Umbilical cord (tissue), 2 donors: ENCODE measurements around the gene POU2F3. TPM values are rescaled to one million over a fixed set of nuclear protein-coding genes. Genes with fewer than 3 reads are reported as not detected.

Source experiments
- DNase-seq: peaks from one replicate; pipeline ENCODE4 v3.0.0-alpha.2; 2015; ENCODE audit warnings: low spot score
- total RNA-seq: library from RNA; depleted of rRNA; stranded (reverse); fragments of >200 nt; gene quantifications from one replicate; pipeline ENCODE4 v1.2.3, GENCODE V29; 2014; ENCODE audit warnings: low replicate concordance; ENCODE audit not compliant: insufficient read depth

Gene POU2F3
- total RNA-seq, 1 donor from 2014 or later, result 3.1 TPM

- peak; percentile 90 for DNase-seq
Observed at GRCh38 chr11:120316880-120317688, 77.1 kb downstream of the POU2F3 start.

DNA sequence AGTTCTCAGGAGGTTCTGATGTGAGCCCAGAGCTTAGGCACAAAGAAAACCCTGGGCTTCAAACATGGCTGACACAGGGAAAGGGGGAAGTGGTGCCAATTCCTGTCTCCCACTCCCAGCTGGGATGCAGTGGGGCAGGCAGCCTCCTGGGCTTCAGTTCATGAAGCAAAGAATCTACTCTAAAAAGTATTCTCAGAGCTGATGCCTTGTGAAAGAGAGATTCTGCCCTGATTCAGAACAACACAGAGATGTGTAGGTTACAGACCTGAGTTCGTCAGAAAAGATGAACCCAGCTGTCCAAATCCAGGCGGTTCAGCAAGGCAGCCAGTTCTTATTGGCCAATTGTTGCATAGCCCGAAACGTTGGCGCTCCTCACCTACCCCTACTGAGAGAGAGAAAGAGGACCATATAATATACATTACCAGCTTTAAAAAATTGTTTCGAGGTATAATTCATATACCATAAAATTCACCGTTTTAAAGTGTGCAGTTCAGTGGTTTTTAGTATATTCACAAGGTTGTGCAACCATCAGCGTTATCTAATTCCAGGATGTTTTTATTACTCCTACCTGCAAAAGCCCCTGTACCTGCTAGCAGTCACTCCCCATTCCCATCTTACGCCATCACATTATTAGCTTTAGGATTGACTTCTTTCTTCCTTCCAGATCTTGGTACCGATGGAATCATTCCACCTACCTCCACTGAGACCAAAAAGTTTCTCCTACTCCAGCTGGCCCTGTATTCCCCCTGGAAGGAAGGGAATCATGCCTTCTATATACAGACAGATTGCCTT lies 77.9 kb downstream of the POU2F3 start:
- DNase-seq, result no peak

DNA sequence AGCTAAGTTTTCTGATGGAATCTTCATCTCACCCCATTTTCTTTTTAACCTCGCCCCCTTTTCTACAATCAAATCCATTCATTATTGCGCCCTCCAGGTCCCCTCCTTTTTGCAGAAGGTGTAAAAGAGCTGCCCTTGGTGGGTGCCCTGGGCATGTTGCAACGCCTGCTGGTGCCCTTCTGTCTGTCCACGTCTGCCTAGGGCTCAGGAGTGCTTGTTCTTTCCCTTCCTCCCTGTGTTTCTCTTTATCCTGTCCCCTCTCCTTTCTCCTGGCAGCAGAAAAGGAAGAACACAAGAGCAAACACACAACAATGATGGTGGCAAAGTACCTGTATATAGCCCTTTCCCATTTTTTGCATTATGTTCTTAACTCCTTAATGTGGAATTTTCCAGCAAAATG lies 79.0 kb downstream of the POU2F3 start:
- DNase-seq, result no peak

GRCh38 chr11:120324932-120325810 lies 85.2 kb downstream of the POU2F3 start, which contains the start of gene TLCD5:
Gene TLCD5, plus strand, starts transcription at chr11:120325299. Its CDS starts 2,143 bp downstream, at chr11:120327442.
- peak; percentile 83 for DNase-seq

DNA sequence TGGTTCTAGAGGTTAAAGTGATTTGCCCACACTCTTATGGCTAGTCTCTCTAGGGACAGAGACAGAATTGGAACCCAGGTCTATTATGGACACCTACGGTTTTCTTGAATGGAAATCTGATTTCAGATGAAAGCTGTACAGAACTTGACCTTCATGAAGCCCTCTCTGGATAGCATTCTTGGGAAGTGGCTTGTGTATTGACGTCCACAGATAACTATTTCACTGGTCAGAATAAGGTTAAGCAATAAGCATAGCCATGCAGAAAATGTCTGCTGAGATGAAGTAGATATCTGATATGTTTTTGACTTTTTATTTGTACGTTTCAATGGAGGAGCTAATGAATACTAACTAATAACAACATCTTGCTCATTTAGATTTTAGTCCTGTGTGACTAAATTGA lies 86.3 kb downstream of the POU2F3 start:
- DNase-seq, result no peak

- DNase-seq, result peak; percentile 55
Observed at GRCh38 chr11:120326845-120327281, 86.9 kb downstream of the POU2F3 start.

DNA sequence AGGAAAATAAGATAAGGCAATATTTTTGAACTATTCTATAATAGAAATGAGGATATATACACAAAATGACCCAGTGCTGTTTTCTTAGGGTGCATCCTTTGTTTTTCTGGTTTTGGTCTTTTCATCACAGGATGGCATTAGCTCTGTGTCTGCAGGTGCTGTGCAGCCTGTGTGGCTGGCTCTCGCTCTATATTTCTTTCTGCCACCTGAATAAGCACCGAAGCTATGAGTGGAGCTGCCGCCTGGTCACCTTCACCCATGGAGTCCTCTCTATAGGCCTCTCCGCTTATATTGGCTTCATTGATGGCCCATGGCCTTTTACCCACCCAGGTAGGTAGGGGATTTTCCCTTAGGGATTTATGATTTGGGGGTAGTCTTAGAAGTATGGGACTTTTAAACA lies 87.4 kb downstream of the POU2F3 start:
- no peak for DNase-seq

DNA sequence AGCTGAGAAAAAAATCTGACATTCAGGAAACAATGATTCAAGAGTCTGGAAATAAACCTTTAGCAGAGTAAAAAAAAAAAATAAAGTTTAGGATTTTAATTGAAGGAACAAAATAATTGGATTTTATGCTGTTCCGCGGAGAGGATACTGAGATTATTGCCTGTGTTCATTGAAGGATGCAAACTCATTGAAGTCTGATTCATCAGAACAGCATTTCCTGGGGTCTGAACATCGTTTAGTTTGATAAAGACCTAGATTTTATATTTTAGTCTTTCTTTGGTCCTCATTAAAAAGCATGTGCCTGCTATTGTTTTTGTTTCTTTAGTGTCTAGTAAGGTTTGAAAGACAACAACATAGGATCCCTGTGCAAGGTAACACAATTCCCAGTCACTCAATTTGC lies 89.6 kb downstream of the POU2F3 start:
- no peak for DNase-seq

DNA sequence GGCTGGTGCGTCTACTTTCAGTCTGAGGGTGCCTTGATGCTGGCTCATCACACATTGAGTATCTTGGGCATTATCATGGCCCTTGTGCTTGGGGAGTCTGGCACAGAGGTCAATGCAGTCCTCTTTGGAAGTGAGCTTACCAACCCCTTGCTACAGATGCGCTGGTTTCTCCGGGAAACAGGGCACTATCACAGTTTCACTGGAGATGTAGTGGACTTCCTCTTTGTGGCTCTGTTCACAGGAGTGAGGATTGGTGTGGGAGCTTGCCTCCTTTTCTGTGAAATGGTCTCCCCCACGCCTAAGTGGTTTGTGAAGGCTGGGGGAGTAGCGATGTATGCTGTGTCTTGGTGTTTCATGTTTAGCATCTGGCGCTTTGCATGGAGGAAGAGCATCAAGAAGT lies 90.1 kb downstream of the POU2F3 start:
- no peak for DNase-seq

DNA sequence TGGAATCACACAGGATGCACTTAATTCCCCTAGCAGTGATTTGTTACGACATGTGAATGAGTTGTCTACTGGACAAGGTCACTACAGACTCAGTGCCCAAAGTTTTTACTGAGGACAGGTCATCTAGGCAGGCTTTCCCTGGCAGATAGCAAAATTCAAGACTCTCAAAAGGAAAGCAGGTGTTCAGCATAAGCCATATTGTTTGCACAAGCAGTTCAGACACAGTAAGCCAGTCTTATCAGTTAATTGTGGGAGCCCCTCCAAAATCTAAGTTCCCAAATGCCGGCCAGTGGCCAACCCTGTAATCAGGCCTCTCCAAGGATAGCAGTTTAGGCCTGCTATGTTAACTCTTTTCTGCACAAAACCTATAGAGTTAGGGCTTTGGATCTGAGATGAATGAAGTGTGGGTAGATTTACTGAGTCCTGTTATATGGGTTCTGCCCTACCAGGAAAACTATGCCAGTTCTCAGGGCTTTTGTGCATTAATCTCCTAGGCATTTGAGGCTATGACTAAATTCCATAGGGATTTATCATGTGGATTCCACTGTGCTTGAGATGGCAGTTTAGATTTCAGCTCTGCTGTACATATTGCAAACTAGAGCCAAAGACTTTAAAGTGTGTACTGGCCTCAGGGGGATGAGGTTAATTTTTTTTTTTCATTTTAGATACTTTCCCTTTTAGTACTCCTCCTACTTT lies 91.5 kb downstream of the POU2F3 start:
- DNase-seq, result peak; percentile 91

DNA sequence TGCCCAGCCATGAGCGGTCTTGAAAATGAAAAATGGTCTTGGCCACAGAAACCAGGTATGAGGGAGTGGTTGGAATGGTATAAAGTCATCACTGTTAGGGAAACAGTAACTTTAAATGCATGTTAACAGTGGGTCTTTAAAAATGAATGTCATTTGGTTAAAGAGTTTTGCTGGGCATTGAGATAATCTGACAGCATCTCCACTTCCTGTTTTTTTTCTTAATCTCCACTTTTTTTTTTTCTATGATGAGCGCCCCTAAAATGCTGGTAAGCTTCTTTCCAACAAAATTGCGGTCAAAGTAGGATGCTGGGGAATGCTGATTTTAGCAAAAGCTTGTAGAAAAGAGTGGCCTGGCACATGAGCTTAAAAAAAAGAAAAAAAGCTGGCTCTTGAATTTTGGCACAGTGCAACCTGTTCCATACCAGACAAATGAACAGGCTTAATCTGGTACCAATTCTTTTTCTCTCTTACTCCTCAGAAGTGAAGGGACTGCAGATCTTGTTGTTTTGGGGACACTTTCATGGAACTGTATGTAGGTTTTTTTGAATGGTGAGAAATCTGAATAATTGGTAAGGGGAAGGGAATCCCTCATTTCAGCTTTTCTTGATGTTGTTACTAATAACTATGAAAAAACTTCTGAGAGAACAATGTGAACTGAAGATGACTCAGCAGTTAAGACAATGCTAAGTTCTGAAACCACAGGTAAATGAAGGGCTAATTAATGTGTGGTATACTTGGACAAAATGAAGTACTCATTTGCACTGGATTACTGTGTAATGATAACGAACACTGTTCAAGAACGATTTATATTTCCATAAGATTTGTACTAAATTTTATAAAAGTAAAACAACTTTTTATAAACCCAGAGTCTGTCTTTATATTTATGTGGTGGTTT lies 93.1 kb downstream of the POU2F3 start:
- no peak for DNase-seq

DNA sequence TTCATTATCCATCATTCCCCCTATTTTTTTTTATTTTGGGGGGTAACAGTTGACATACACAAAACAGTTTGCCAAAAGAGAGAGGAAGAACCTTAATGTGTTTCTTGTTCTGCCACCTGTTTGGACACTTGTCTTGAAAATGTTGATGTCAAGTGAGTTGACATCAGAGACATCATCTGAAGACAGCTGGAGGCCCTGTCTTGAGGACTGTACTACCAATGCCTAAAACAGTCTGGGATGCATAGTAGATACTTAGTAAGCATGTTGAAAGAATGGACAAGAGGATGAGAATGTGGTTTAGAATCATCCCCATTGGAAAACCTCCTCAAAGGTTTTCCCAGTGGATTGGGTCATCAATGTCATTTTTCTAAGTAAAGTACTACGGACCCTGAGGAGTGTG lies 93.9 kb downstream of the POU2F3 start:
- no peak for DNase-seq

DNA sequence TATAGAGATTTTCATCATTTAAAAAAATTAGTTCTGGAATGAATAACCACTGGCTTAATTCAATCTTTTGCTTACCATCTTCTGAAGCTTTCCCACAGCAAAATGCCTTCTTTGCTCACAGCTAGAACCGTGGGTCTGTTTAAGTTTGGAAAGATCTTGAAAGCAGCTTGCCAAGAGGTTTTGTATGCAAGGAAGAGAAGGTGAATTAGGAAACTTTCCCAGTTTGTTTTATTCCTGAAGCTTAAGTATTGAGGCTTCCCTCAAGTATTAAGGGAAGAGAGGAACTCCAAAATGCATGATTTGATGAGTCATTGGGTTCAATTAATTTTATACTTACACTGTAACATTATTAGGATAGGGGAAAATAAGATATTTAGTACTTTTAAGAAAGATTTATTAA lies 94.4 kb downstream of the POU2F3 start:
- no peak for DNase-seq

GRCh38 chr11:120334894-120335462 lies 95.0 kb downstream of the POU2F3 start:
- DNase-seq, result peak; percentile 91

- DNase-seq, result no peak
Observed at GRCh38 chr11:120335556-120335907, 95.6 kb downstream of the POU2F3 start.

DNA sequence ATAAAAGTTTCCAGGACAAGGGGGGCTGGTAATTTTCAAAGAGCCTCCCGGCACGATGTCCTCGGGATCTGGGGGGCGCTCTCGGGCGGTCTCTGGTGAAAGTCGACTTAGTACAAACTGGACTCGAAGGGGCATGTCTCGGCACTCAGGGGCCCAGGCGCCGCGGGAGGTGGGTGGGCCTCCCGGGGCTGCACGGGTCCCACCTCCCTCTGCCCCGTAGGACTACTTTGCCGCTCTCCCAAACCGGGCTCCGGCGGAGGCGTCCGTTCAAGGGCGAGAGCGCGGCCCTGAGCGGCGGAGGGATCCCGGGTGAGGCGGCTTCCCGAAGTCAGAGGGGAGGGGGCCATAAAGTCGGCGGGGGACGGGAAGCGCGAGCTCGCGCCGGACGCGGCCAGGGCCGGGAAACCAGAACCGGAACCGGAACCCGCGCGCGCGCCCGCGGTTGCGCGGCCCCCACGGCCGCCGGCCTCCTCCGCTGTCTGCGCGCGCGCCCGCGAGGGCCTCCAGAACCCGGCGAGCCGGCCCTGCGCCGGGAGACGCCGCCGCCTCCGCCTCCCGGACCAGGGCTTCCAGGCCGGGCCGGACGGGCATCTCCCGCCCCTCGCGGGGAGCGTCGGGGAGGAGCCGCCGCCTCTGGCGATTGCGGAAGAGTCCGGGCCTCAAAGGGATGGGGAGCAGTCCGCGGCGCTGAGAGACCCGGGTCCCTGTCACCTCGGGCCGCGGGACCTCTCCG lies 96.1 kb downstream of the POU2F3 start, which contains the start of gene ARHGEF12:
ARHGEF12 (plus strand) TSS at position 506 of the 733 bp plus-strand sequence. CDS start 831 bp downstream, outside the sequence.
- peak; percentile 98 for DNase-seq

DNA sequence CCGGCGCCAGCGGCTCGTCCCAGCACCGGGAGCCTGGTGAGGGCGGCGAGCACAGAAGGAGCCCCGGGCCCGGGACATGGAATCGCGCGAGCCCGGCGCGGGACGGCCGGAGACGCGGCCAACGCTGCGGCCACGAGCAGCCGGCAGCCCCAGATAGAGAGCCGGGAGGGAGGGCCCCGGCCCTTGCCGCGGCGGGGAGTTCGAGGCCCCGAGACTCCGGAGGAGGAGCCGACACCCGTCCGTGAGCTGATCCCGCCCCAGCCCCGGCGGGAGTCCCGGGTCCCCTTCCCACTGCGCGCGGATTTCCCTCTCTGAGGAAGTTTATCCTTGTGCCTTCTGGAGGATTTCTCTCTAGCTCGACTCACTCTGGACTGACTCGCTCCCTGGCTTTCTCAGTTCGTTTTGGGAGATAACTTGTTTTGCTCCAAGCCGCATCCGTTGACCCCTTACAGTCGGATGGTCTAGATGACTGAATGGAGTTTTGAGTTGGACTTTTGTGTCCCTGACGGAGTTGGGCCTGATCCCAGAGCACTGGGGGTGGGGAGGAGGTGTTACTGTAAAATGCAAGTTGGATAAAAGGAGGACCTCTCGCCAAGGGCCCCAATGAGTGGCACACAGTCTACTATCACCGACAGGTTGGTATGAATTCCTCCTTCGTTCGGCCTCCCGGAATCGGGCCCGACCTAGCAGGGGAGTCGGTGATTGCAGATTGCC lies 96.9 kb downstream of the POU2F3 start:
- DNase-seq, result peak; percentile 70
